Astrocyte of the spinal cord (primary cell): ENCODE results near the gene PRM2.

Experiments used
- DNase-seq: peaks from one replicate; pipeline ENCODE4 v3.0.0; 2011; ENCODE audit warnings: low read depth, low spot score
- H3K4me3 ChIP-seq: 2 replicates; pipeline ENCODE4 v1.5.1; 2011; ENCODE audit warnings: low read depth, mild to moderate bottlenecking, low read length, moderate library complexity
- CTCF ChIP-seq: IDR thresholded peaks from 2 replicates; pipeline ENCODE4 v1.5.1; 2012; ENCODE audit warnings: low read depth, mild to moderate bottlenecking, low read length, inconsistent platforms
- in situ Hi-C: cut with HindIII; loops from 2 replicates; pipeline ENCODE4 v1.10.0; 2017; ENCODE audit warnings: low sequenced_read_pairs

Gene PRM2

GRCh38 chr16:11260596-11260966, 15.7 kb downstream of the PRM2 start:
- in situ Hi-C loops: no loop called here
- no peak for DNase-seq
- TF ChIP-seq CTCF: no peak
- H3K4me3 ChIP-seq: no peak overlapping the region

DNA sequence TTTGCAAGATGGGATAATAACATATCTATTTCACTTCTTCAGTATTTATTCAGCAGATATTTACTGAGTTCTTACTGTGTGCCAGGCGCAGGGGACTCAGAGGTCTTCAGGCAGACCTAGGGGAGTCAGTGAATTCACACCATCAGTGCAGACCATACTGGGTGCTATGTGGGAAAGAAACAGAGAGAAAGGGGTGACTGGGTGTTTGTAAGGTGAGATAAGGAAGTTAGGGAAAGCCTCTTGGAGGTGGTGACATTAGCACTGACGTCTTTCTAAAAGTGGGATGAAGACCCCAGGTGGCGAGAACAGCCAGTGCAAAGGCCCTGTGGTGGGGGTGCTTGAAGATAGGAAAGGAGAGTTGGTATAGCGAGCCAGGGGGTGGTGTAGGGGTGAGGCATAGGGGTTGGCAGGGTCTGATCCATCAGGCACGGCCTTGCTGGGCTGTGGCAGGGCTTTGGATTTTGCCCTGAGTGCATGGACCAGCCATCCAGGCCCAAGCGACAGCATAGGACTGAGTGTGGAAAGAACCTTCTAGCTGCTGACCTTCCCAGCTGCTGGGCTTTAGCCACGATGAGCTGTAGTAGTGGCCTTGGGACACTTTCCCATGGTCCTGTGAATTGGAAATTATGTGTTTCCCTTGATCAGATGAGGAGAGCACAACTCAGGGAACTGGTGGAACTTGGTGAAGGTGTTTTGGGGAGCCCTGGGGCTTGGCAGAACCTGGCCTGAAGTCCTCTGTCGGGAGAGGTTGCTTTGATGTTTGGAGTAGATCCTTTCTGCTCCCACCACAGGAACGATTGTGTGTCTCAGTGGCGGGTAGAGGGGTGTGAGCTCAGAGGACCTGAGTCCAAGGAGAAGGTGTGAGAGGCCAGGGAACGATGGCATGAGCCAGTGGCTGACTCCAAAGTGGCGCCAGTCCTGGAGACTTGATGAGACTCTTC, 16.4 kb downstream of the PRM2 start:
- no peak for TF ChIP-seq CTCF
- H3K4me3 ChIP-seq: no peak overlapping the region
- in situ Hi-C loops: no loop called here

DNA sequence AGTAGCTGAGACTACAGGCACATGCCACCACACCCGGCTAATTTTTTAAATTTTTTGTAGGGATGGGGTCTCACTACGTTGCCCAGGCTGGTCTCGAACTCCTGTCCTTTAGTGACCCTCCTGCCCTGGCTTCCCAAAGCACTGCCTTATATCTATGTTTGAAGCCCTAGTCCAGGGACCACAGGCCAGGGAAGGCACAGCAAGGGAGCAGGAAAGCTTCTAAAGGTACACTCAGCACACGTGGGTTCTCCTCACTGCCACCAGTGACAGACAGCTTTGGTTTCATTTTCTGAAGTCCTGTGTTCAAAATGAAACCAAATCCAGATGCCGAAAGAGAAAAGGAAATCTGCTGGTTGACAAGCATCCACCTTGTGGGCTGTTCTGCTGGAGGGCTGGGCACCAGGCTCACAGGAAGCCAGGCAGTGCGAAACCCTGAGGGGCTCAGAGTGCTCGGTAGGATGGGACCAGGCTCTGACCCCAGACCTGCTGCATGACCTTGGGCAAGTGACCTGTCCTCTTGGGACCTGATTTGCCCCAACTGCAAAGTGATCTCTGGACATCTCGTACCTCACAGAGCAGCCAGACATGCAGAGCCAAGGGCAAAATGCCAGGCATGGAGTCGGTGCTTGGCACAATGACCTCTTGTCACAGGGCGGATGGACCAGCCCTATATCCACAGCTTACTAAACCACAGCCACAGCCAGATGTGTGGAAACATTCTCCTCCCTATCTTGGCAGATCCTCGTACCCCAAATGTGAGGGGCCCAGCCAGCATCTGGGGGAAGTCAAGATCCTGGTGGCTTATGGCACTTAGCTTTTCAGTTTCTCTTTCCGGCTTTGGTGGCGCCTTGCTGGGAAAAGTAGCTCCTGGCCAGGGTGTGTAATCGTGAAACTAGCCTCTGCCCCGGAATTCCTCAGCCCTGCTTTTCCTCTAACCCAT, 17.5 kb downstream of the PRM2 start:
- no peak for TF ChIP-seq CTCF
- no peak overlapping the region for H3K4me3 ChIP-seq
- no peak for DNase-seq
- in situ Hi-C loops: no loop called here

More for the DNA sequence above, 16.4 kb downstream of the PRM2 start:
- DNase-seq: no peak

- in situ Hi-C loops: no loop called here
- TF ChIP-seq CTCF: peak; percentile 92
- H3K4me3 ChIP-seq: peak overlapping the region; percentile 66
- DNase-seq: peak; percentile 82
These were observed 18.9 kb downstream of the PRM2 start for GRCh38 chr16:11257131-11257938.

GRCh38 chr16:11256661-11257130, 19.6 kb downstream of the PRM2 start:
- DNase-seq: peak; percentile 60
- no peak for TF ChIP-seq CTCF
- in situ Hi-C loops: no loop called here
- peak overlapping the region; percentile 66 for H3K4me3 ChIP-seq
